Stimulated activated CD4-positive, alpha-beta T cell treated with anti-CD3 and anti-CD28 coated beads, Interleukin-4, amount 100 ng/mL, for 1 hour (primary cell): ENCODE data around the gene CPT1C.
"Not testable (repeated sequence)": the region's sequence is repeated elsewhere in the genome, so short reads cannot be mapped to it uniquely, and the experiment has no call there.

Source experiments
- DNase-seq: peaks from one replicate; pipeline ENCODE4 v3.0.0-alpha.2; 2020

The CPT1C gene

DNA sequence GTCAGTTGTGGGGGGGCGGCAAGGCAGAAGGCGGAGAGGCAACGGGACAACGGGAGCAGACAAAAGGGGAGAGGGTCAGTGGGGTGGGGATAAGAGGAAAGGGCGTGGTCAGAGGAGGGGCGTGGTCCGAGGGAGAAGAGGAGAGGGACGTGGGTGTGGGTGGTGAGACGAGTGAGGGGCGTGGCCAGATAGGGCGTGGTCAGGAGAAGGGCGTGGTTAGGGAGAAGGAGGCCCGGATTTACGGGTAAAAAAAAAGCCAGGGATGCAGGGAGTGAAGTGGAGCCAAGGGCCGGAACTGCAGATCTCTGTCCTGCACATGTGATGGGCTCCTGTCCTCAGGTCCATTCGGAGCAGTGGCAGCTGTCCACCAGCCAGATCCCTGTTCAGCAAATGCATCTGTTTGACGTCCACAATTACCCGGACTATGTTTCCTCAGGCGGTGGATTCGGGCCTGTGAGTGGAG lies 21.5 kb downstream of the CPT1C start:
- DNase-seq: no peak

GRCh38 chr19:49713236-49713845 lies 22.4 kb downstream of the CPT1C start:
- no peak for DNase-seq

DNA sequence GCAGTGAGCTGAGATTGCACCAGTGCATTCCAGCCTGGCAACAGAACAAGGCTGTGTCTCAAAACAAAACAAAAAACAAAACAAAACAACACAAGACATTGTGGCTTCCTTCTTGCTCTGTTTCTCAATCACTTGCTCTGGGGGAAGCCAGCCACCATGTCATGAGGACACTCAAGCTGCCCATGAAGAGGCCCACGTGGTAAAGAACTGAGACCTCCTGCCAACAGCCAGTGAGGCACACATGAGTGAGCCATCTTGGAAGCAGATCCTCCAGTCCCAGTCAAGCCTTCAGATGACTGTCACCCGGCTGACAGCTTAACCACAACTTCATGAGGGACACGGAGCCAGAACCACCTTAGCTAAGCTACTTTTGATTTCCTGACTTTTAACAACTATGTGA lies 25.2 kb downstream of the CPT1C start:
- DNase-seq: no peak

- DNase-seq: no peak
Observed at GRCh38 chr19:49718511-49718910, 27.6 kb downstream of the CPT1C start.

DNA sequence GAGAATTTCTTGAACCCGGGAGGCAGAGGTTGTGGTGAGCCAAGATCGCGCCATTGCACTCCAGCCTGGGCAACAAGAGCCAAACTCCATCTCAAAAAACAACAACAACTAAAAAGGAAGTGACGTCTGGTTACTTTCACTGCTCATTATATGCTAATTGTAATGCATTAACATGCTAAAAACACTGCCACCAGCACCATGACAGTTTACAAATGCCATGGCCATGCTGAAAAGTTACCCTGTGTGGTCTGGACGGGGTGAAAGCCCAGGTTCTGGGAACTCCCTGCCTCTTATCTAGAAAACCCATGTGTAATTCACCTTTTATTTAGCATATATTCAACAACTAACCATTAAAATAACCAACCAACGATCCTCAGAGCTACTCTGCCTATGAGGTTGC lies 28.1 kb downstream of the CPT1C start:
- DNase-seq: no peak

GRCh38 chr19:49719420-49719819 lies 28.5 kb downstream of the CPT1C start:
- DNase-seq: not testable (repeated sequence)

- no peak for DNase-seq
Observed at GRCh38 chr19:49727217-49728030, 36.5 kb downstream of the CPT1C start.

DNA sequence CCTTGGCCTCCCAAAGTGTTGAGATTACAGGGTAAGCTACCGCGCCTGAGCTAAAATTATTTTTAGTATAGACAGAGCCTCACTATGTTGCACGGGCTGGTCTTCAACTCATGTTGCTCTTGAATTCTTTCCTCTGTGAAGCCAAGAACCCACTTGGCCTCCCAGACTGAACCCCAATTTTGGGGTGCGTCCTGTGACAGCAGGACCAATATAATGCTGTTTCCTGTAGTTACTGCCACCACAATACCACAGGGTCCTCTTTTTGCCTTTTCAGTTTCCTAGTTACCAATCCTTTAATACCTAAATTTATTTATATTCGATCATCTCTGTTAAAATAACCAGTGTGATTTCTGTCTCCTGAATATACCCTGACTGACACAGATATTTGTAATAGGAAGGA lies 39.2 kb downstream of the CPT1C start:
- DNase-seq: no peak

GRCh38 chr19:49738268-49738667 lies 47.4 kb downstream of the CPT1C start:
- no peak for DNase-seq

DNA sequence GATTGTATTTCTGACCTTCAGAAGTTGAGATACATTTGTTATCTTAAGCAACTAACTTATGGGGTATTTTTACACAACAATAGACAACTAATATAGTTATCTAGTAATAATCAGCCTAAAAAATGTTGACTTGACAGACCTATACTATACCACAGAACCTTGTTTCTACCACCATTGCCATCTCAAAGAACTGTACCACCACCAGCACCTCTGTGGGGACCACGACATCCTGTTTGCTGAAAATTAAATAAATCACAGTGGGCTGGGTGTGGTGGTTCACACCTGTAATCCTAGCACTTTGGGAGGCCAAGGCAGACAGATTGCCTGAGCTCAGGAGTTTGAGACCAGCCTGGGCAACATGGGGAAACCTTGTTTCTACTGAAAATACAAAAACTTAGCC lies 48.2 kb downstream of the CPT1C start:
- no peak for DNase-seq

GRCh38 chr19:49739933-49740332 lies 49.0 kb downstream of the CPT1C start:
- DNase-seq: no peak

DNA sequence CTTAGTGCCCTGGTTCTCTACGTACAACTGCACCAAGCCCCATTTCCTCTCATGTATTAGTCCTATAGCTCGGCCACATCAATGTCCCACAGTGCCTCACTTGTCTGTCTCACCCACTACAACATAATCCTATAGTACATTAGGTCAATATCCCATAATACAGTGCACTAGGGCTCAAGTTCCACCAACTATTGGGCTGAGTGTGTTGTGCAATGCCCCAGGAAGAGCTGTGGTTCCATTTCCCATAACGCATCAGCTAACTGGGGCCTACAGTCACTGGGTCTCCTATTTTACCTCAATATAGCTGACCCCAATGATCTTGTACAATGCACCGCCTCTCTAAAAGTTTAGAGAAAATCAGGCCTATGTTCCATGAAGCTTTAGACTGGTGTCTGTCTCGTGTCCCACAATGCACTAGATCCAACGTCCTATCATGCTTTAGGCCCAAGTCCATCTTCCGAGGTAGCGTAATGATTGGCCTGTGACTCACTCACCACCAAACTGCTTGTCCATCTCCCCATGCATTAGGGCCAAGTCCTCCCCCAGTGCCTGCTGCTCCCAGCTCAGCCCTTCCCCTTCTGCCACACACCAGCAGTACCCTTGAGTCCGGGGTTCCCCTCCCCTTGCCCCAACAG lies 50.4 kb downstream of the CPT1C start:
- no peak for DNase-seq

GRCh38 chr19:49744946-49745381 lies 54.0 kb downstream of the CPT1C start:
- DNase-seq: no peak

- peak; percentile 52 for DNase-seq
Observed at GRCh38 chr19:49746206-49746958, 55.5 kb downstream of the CPT1C start.

- no peak for DNase-seq
Observed at GRCh38 chr19:49749055-49749716, 58.3 kb downstream of the CPT1C start.

GRCh38 chr19:49749771-49750170 lies 58.9 kb downstream of the CPT1C start:
- DNase-seq: no peak

GRCh38 chr19:49752701-49753100 lies 61.8 kb downstream of the CPT1C start:
- no peak for DNase-seq

- no peak for DNase-seq
Observed at GRCh38 chr19:49755956-49756355, 65.0 kb downstream of the CPT1C start.

DNA sequence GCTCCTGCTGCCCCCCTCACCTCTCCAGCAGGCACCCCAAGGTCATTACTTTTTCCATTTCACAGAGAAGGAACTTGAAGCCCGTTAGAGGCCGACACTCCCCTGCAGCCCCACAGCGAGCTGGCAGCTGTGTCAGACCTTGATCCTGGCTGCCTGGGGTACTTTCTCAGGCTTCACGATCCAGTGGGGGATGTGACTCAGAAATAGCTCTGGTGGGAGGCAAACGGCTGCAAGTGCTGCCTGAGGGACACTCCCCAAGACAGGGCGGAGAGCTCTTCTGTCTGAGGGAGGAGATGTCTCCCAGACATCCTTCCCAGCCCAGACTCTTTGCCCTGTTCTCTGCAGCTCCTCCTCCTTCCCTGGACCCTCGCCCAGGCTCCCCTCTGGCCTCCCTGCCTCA lies 67.4 kb downstream of the CPT1C start:
- DNase-seq: no peak

- no peak for DNase-seq
Observed at GRCh38 chr19:49761249-49761624, 70.3 kb downstream of the CPT1C start.

GRCh38 chr19:49761625-49762311 lies 70.9 kb downstream of the CPT1C start:
- DNase-seq: no peak

- DNase-seq: no peak
Observed at GRCh38 chr19:49763230-49763629, 72.3 kb downstream of the CPT1C start, which contains the start of gene TSKS. TSKS (minus strand) TSS chr19:49763306; CDS start chr19:49763247, 59 bp downstream.
